ENCODE data around the gene CSNK1E.

CSNK1E gene

DNA sequence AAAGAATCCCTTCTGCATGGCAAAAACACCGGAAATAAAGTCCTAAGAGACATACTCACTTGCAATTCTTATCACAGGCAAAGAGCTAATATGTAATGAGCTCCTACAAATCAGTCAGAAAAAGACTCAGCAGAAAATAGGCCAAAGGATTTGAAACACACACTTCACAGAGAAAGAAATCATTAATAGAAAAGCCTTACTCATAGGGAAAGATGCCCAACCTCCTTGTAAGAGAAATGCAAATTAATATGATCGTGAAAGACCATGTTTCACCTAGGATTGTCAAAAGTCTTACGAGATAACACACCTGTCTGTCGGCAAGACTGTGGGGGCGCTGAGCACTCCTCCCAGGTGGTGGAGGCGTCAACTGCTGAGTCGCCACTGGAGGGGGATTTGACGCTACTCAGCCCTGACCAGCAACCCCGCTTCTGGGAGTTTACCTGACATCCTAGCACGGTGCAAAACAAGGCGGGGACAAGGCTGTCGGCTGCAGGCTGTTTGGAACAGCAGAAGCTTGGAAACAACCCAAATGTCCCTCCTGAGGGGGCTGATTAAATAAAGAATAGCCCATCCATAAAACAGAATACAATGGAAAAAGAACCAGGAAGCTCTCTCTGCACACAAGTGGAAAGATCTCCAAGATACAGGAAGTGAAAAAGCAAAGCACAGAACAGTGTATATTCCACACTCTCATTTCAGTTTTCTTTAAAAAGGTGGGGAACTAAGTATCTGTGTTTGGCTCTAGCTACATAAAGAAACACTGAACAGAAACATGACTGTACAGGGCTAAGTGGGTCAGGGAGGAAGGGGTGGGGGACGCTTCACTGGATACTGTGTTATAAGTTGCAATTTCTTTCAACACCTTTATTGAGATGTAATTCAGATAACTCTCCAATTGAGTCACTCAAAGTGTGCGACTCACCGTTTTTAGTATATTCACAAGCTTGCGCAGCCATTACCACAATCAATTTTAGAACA is 11.5 kb downstream of the CSNK1E start:
- peak; percentile 40 to 45 for DNase-seq

DNA sequence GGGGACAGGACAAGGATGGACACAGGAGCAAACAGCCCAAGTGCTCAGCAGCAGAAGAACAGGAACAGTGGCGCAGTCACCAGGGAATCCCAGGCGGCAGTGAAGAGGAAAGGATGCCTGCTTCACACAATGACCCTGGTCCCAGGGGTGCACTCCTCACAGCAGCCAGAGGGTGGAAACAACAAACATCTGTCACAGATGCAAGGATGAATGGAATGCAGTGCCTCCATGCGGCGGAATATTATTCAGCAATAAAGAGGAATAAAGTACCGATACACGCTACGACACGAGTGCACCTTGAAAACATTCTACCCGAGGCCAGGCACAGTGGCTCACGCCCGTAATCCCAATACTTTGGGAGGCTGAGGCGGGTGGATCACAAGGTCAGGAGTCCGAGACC is 12.7 kb downstream of the CSNK1E start:
- no peak for DNase-seq

DNA sequence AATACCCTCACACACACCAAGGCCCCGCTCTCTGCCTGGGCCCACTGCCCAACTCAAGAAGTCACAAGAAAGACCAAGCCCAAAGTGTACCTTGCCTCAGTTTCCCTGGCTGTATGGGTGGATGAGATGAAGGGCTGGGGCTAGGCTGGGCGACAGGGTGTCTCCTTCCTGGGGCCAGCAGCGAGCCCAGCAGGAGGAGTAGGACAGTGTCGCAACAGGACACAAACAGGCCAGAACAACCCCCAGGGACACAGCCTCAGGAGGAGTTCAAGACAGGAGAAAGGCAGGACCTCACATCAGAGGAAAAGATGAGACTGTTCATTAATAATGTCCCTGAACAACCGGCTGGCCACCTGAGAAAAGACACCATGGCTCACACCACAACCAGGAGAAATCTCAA is 13.3 kb downstream of the CSNK1E start:
- DNase-seq: no peak

DNA sequence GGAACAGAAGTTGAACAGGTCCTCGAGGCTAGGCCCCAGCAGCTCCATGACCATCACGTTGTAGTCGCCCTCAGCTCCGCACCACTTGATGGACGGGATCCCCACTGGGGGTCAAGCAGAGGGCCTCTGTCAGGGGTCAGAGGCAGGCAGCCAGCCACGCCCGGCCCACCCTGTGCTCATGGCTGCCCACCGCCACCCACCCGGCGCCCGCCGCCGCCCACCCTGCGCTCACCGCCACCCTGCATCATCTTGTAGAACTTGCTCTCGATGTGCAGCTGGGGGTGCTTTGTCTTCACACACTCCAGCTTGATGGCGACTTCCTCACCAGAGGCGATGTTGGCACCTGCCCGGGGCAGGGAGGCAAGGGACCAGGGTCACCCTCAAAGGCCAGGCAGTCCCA is 14.3 kb downstream of the CSNK1E start:
- no peak for DNase-seq

DNA sequence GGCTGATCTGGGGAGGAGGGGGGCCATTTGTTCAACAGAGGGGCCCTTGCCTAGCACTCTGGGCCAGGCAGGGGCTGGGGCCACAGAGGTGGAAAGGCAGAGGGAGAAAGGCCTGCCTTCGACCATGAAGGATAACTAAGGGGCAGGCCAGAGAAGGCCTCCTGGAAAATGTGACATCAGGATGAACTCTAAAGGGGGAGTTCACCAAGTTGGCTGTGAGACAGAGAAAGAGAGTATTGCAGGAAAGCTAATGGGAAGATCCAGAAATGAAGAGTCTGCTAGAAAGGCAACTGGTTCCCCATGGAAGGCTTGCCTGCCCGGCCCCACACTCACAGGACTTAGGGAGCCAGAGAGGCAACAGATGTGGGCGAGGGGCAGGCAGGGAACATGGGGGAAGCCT is 16.3 kb downstream of the CSNK1E start:
- no peak for DNase-seq

DNA sequence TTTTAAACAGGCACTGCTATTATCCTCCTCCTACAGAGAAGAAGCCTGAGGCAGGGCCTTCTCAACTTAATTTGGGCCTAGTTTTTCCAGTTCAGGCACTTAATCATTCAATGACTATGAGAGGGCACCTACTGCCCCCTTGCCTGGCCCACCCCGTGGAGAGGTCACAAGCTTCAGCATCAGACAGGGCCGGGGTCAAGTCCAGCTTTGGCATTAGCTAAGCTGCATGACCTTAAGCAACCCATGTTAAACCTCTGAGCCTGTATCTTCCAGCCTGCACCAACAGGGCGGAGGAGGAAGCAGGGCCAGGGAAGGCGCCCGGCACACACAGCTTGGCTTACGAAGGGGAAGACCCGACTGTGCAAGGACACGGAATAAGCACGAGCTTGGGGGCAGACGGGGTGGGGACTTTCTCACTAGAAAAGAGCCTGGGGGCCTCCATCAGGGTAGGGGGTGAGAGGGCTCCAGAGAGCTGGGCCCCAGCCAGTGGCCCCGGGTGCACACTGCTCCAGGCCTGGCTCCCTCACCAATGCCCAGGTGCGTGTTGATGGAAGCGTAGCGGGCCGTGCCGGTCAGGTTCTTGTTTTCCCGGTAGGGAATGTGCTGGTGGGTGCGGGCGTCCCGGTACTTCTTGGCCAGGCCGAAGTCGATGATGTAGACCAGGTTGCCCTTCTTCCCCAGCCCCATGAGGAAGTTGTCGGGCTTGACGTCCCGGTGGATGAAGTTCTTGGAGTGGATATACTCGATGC is 16.9 kb downstream of the CSNK1E start:
- no peak for DNase-seq

DNA sequence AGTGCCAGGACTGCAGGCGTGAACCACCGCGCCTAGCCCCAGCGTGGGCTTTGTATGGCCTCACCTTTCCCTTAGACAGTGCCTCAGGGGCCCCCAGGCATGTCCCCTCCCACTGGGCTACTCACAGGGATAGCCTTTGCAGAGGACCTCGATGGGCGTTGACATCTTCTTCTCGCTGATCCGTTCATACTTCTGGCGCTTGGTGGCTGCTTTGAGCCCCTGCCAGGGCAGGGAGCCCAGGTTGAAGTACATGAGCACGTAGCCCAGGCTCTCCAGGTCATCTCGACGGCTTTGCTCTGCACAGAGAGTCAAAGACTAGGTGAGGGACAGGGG is 17.5 kb downstream of the CSNK1E start:
- no peak for DNase-seq

DNA sequence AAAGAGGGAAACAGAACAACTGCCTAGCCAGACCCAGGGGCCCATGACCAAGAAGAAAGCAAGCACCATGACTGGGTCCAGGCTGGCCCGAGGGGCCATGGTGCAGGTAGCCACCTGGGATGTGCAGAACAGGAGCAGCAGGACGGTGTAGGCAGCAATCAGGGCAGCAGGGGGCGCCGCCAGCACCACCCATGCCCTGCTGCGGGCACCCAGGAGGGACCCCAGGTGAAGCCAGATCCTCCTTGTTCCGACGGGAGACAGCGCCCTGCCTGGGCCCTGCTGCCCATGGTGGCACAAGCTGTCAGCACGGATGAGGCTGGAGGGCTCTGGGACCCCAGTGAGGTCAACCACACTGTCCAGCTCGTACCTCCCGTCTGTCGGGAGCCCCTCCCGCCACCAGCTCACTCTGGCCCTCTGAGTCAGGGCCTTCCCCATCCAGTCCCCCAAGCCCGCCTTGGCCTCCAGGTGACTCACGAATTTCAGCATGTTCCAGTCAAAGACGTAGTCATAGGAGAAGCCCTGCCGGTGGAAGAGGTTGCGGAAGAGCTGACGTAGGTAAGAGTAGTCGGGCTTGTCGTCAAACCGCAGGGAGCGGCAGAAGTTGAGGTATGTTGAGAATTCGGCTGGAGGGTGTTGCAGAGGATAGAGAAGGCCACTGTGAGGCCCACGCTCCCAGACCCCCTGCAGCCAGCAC is 18.8 kb downstream of the CSNK1E start:
- peak; percentile 41 to 45 for DNase-seq

DNA sequence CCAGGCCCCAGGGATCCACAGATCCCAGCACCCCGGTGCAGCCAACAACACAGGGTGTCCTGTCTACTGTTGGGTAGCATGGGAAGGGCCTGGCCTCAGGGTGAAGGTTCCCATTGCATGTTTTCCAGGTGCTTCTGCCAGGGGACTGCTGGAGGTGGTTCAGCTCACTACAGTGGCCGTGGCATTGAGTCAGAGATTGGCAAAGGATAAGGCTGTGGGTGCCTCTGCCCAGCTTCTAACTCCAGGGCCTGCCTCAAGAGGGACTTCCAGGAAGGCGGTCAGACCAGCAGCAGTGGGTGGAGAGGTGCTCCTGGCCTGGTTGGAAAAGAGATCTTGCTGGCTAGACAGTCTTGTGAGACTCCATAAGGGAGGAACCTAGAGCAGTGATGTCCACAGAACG is 20.9 kb downstream of the CSNK1E start:
- DNase-seq: no peak

DNA sequence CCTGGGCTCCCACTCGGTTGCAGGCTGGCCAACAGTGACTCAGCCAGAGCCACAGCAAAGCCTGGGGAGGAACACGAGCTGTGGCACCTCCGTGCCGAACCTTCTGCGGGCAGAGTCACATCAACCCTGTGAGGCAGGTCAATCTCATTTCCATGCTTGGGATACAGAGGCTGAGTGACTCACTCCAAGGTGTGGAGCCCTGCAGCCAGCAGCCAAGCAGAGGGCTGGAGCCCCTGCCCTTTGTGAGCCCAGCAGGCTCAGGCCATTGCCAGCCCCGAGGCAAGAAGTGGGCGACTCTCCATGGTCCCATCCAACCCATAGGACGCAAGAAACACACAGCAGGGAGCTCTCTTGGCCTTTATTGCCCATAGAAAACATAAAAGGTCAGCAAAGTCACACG is 21.4 kb downstream of the CSNK1E start:
- no peak for DNase-seq

DNA sequence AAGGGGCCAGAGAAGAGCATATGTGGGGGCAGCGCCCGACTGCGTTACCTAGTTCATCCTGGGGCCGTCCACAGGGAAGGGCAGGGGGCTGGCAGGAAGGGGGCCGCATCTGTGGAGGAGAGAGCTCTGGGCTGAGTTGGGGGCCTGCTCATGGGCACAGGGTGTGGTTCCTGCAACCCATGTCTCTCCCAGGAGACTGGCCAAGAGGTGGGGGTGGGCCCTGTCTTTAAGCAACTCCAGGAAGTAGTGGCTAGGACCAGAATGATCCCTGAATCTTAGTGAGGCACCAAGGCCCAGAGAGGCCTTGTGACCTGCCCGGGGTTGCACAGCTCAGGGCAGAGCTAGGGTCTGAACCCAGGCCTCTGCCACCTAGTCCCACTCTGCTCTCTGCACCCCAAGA is 21.9 kb downstream of the CSNK1E start:
- DNase-seq: no peak

DNA sequence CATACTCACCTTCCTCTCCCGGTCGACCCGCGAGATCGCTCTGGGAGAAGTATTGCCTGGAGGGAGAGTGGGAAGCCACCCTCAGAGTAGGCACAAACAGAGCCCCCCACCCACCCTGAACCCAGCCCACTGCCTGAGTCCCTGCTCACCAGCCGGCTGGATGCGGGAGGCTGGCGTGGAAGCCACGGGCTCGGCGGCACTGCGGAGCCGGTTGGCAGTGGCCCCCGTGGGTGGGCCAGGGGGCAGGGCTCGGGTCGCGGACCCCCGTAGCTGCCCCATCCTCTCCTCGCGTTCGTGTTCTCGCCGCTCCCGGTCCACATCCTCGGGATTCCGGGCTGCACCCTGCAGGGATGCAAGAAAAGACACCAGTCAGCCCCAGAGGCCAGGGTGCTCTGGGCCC is 23.0 kb downstream of the CSNK1E start:
- DNase-seq: no peak

DNA sequence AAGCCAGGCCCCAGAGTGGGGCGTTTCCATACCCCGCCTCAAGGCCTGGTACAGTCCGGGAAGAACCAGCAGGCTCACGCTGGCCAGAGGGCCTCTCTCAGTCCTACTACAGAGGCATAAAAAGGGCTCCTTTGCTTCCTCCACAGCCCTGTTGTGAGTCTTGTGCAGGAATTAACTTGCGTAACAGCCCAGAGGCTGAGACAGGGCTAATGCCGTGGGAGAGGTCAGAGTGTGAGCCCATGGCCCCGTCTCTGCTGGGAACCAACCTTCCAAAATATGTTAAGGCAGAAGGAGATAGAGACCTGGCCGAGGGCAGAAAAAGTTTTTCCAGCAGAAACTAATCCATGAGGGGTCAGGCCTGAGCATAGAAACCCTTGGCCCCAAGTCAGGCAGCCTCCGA is 24.5 kb downstream of the CSNK1E start:
- DNase-seq: no peak

DNA sequence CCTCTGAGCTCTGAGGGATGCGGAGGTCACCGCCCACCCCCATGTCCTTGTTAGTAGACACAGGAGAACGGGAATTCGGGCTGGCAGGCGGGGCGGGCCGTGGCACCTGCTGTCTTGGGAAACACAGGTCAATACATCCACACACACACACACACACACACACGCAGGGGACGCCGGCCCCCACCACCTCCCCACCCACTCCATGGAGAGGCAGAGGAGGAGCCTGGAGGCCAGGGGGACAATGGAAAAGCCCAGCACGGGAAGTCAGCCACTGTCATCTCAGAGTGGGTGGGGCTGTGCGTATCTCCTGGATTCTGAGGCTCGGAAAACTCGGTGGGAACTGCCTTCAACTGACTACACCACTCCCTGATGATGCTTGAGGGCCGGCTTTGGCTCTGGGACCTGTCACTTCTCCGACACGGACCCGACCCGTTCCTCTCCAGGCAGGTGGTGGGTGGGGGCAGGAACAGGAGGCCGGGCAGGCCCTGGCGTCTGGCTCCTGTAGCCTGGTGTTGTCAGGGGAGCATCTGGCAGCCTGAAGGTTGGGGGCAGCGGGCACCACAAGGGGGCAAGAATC is 25.9 kb downstream of the CSNK1E start:
- no peak for DNase-seq

DNA sequence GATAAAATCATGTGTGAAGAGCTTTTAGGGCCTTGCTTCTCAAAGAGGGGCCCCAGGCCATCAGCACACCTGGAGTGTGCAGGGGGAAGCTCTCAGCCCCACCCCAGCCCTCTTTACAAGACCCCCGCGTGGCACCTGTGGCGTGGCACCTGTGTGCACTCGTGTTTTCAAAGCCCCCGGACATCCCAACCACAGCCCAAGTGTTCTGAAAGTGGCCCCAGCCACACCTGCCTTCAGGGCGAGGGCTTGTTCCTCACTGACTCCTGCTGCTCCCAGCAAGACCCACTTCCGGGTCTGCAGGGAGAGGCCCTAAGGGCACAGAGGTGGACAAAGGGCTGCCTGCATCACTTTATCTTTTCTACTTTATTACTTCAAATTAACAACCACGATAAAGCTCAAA is 26.9 kb downstream of the CSNK1E start:
- DNase-seq: no peak

DNA sequence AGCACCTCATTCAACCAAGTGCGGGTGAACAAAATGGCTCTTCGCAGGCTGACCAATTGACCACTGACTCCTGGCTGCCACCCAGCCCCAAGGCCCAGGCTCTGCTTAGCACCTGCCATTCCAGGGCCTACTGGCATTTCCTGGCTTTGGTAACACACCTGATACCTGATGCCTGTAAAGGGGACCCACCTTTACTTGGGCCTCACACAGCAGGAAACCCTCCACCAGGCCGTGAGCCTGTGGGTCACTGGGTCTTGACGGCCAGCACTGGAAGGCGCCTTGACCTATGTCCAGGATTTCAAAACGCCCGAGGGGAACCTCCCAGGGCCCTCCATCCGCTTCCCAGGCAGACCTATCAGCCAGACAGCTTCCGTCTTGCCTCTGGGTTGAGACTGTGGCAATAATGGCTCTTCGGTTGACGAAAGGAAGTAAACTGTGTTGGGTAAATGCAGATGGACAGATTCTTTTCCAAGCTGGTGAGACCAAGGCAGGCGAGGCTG is 27.6 kb downstream of the CSNK1E start:
- DNase-seq: no peak

DNA sequence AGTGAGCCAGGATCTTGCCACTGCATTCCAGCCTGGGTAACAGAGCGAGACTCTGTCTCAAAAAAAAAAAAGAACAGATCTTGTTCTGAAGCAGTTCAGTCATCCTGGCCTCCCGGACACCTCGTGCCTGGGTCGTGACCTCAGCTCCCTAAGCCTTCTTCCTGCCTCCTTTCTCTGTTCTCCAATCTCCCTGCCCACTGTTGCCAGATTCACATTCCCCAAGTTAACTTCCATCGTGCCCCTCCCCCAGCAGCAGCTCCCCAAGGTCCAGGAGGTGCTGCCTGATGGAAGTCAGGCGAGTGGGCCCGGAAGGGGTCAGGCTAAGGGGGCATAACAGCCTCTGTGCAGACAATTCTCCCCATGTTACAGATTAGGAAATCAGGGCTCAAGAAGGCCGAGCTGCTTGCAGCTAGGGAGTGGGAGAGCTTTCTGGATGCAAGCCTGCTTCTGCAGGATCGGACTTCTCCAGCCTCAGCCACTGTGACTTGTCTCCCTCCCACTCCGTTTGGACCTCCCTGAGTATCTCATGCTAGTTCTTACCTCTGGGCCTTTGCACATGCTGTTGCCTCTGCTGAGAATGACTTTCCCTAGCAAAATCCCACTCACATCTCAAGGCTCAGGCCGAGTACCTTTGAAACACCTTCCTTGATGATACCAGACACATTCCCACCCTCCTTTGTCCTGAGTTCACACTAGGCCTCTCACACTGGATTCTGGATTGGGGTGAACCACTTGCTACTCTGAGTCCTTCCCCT is 30.1 kb downstream of the CSNK1E start:
- DNase-seq: no peak

DNA sequence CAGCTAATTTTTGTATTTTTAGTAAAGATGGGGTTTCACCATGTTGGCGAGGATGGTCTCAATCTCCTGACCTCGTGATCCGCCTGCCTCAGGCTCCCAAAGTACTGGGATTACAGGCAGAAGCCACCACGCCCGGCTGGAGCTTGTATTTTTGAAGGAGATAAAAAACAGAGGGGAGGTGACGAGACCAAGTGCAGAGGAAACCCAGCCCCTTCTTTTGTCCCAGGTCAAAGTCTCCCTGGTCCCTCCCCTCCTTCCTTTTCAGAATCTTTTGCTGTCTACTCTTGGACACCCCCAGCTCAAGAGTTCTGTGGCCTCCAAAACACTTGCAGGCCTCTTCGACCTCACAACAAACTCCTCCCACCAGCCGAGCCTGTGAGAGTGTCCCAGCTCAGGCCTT is 32.2 kb downstream of the CSNK1E start:
- DNase-seq: no peak

DNA sequence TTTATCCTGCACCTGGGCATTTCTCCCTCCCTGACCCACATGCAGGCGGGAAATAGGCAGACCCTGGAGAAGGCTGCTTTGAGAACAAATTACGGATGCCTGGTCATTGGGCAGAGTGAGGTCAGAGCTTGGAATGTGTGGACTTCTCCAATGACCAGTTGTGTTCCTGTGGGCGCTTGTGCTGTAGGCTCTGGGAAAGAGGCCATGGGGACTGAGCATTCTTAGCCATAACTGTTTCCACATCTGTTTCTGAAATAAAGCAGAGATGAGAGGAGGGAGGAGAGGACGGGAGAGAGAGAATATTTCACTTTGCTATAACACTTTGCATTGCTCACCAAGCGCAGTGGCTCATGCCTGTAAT is 33.2 kb downstream of the CSNK1E start:
- no peak for DNase-seq

DNA sequence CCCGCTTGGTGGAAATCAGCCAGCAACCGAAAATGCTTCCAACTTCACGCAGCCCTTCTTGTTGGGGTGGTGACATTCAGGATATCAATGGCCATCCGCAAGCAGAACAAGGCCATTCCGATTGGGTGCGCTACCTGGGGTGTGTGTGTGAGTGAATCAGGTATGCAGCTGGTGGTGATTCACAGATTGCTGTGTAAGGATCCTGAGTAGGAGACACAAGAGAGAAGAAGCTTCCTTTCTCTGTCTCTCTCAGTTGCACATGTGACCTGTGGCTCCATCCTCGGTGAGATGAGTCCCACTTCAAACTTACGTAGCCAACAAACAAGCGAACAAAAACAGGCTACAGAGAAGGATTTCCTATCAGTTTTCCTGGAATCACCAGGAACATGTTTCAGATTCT is 34.8 kb downstream of the CSNK1E start:
- no peak for DNase-seq

DNA sequence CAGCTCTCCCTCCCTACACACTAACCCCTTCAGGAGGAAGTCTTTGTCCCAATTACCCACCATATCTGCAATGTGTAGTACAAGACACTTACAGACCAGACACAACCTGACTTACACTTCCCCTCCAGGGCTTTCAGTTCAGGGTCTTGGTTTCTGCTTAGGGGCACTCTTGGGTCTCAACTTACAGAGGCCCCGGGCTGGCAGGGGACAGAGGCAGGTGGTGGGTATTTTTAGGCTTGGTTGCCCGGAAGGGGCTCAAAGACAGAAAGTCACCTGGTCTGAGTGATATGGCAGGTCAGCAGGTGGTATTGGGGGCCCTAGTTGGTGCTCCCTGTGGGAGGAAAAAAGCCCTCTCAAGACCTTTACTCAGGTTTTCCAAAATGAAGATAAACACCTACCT is 41.1 kb downstream of the CSNK1E start:
- DNase-seq: no peak

DNA sequence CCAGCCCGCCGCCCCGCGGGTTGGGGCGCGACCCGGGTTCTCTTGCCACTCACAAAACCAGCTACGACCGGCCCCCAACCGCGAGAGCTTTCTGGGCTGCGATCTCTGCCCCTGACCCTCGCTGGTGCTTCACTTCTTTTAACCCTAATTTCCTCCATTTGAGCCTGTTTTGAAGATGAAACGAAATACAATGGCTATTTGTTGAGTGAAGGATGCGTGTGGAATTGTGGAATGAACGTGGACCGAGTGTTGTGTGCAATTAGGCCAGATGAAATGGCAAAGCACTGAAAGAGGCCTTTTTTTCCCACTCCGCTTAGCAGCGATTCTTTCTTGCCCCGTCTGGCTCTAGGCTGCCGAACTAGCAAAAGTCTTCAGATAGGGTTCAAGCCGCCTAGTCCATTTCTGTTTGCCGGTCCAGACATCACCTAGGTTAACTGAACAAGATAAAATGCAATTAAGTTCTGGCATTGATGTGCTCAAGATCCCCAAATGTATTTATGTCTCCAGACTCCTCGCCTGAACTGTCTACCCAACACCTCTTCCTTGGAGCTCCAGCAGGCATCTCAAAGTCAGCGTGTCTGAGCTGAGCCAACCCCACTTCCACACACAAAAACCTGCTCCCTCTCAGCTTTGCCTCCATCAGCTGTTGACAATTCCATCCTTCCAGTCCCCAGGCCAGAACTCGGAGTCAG is 44.0 kb downstream of the CSNK1E start:
- DNase-seq: no peak
